Adrenal gland (tissue), 5 donors: ENCODE measurements around the gene SEC16A.

Experiments used
- POLR2A ChIP-seq, 2 donors: fragments of 450-650 bp; IDR thresholded peaks; one replicate each; pipeline ENCODE4 v1.6.1; 2017; ENCODE audit warnings: antibody characterized with exemption in 2 of 2, mild to moderate bottlenecking in 2 of 2, moderate library complexity in 1 of 2
- TF ChIP-seq, protein P1 (sequence below), 6 experiments: fragments of 450-650 bp in 4 of 6; fragments of 200-600 bp in 2 of 6; sonication (generic) in 1 of 6; IDR thresholded peaks; 1 replicate in 5 of 6; 2 replicates in 1 of 6; pipeline versions ENCODE4 v1.5.1 to v1.8.0; 2016 to 2021; ENCODE audit warnings: antibody characterized with exemption in 6 of 6, mild to moderate bottlenecking in 2 of 6, moderate library complexity in 1 of 6
- donor health status: DM: no; HTN: no; CAD: no.

DNA sequence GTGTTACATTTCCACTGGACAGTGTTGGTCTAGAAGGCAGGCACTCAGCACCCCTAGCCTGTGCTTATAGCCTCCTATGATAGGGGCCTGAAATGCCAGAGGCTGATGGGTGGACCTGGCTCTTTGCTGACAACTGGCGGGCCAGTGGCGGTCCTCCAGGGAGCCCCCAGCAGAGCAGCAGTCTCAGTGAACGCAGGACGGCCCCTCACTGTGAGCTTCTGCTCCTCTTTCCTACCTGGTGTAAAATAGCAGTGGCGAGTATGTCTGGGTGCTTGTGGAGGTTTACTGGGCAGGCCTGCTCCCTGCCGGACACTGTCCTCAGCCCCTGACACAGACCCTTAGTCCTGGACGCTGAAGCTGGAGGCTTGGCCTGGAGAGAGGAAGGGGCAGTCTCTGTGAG, 3.3 kb upstream of the SEC16A start:
- TF ChIP-seq, protein P1, sequence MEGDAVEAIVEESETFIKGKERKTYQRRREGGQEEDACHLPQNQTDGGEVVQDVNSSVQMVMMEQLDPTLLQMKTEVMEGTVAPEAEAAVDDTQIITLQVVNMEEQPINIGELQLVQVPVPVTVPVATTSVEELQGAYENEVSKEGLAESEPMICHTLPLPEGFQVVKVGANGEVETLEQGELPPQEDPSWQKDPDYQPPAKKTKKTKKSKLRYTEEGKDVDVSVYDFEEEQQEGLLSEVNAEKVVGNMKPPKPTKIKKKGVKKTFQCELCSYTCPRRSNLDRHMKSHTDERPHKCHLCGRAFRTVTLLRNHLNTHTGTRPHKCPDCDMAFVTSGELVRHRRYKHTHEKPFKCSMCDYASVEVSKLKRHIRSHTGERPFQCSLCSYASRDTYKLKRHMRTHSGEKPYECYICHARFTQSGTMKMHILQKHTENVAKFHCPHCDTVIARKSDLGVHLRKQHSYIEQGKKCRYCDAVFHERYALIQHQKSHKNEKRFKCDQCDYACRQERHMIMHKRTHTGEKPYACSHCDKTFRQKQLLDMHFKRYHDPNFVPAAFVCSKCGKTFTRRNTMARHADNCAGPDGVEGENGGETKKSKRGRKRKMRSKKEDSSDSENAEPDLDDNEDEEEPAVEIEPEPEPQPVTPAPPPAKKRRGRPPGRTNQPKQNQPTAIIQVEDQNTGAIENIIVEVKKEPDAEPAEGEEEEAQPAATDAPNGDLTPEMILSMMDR (IDR thresholded peaks at IDR 0.05): no peak
- TF ChIP-seq POLR2A (IDR thresholded peaks at IDR 0.05): no peak
